Smooth muscle cell (in vitro differentiated cells): ENCODE results near the gene MYO1D. TPM values are rescaled to one million over a fixed set of nuclear protein-coding genes. Genes with fewer than 3 reads are reported as not detected.

Experiments
- DNase-seq: peaks from one replicate; lab custom pipeline; 2025; ENCODE audit not compliant: unreplicated experiment; lab: John Stamatoyannopoulos, UW
- H2AFZ ChIP-seq: fragments of 200-600 bp; sonication (generic); 2 replicates; pipeline ENCODE4 v1.6.0; 2016; ENCODE audit warnings: antibody characterized with exemption, low read depth, mild to moderate bottlenecking
- H3F3A ChIP-seq: fragments of 200-600 bp; sonication (generic); 2 replicates; pipeline ENCODE4 v1.6.0; 2017; ENCODE audit warnings: antibody characterized with exemption, low read depth
- H3K27ac ChIP-seq: fragments of 200-600 bp; sonication (generic); 2 replicates; pipeline ENCODE4 v1.5.1; 2016; ENCODE audit warnings: low read depth, mild to moderate bottlenecking
- H3K27me3 ChIP-seq: fragments of 200-600 bp; sonication (generic); 2 replicates; pipeline ENCODE4 v1.6.1; 2016; ENCODE audit warnings: low read depth, mild to moderate bottlenecking
- H3K36me3 ChIP-seq: fragments of 200-600 bp; sonication (generic); 2 replicates; pipeline ENCODE4 v1.5.1; 2016; ENCODE audit warnings: low read depth
- H3K4me1 ChIP-seq: fragments of 200-600 bp; sonication (generic); 2 replicates; pipeline ENCODE4 v1.5.1; 2016; ENCODE audit warnings: low read depth
- H3K4me2 ChIP-seq: fragments of 200-600 bp; sonication (generic); 2 replicates; pipeline ENCODE4 v1.6.0; 2016; ENCODE audit warnings: mild to moderate bottlenecking
- H3K4me3 ChIP-seq: fragments of 200-600 bp; sonication (generic); 2 replicates; pipeline ENCODE4 v1.5.1; 2016; ENCODE audit warnings: mild to moderate bottlenecking
- H3K79me2 ChIP-seq: fragments of 200-600 bp; sonication (generic); 2 replicates; pipeline ENCODE4 v1.6.0; 2016; ENCODE audit warnings: low read depth, mild to moderate bottlenecking
- H3K9ac ChIP-seq: fragments of 200-600 bp; sonication (generic); 2 replicates; pipeline ENCODE4 v1.6.0; 2016; ENCODE audit warnings: low read depth
- H3K9me3 ChIP-seq: fragments of 200-600 bp; sonication (generic); replicated peaks from 2 replicates; pipeline ENCODE4 v1.5.1; 2016; ENCODE audit warnings: low read depth
- H4K20me1 ChIP-seq: fragments of 200-600 bp; sonication (generic); 2 replicates; pipeline ENCODE4 v1.6.0; 2016; ENCODE audit warnings: low read depth
- WGBS: methylation state at CpG from one replicate; pipeline ENCODE4 v1.1.7; 2016; ENCODE audit warnings: low lambda C conversion rate; 5-methylcytosine and 5-hydroxymethylcytosine counted together
- polyA plus RNA-seq: library from polyadenylated mRNA; unstranded; fragments of >200 nt; fragmentation: Nextera tagmentation; extraction: Ambion mirVana; gene quantifications from 2 replicates; pipeline ENCODE4 v1.2.1, GENCODE V29; 2016
- total RNA-seq: library from RNA; depleted of rRNA; stranded (reverse); fragments of >200 nt; gene quantifications from 2 replicates; pipeline ENCODE4 v1.2.3, GENCODE V29; 2014
- TF ChIP-seq, protein P1 (sequence below): fragments of 200-600 bp; sonication (generic); IDR thresholded peaks from 2 replicates; pipeline ENCODE4 v1.5.1; 2017; ENCODE audit warnings: borderline replicate concordance, mild to moderate bottlenecking, antibody characterized with exemption; ENCODE audit not compliant: insufficient read depth, poor library complexity, severe bottlenecking

MYO1D gene
- total and polyA plus RNA-seq, 2 experiments from 2014 or later: 13.9 to 35.7 TPM

- WGBS: 90% methylated on average over 5 of the region's 5 CpGs
- Histone ChIP-seq H3K4me1 (no peaks in the 10 kb centered on the region), H3K4me2 (no peak overlapping the region), H3K36me3 (no peaks in the 10 kb centered on the region), H3K27ac (no peak overlapping the region), H3K79me2 (no peaks in the 10 kb centered on the region), H3K9ac (no peak overlapping the region), H3K4me3 (no peak overlapping the region), H3F3A (no peaks in the 10 kb centered on the region), H4K20me1 (no peaks in the 10 kb centered on the region), H2AFZ (no peak overlapping the region), H3K9me3 (no peaks in the 10 kb centered on the region), H3K27me3 (no peaks in the 10 kb centered on the region)
- no peak for DNase-seq
- TF ChIP-seq, protein P1, sequence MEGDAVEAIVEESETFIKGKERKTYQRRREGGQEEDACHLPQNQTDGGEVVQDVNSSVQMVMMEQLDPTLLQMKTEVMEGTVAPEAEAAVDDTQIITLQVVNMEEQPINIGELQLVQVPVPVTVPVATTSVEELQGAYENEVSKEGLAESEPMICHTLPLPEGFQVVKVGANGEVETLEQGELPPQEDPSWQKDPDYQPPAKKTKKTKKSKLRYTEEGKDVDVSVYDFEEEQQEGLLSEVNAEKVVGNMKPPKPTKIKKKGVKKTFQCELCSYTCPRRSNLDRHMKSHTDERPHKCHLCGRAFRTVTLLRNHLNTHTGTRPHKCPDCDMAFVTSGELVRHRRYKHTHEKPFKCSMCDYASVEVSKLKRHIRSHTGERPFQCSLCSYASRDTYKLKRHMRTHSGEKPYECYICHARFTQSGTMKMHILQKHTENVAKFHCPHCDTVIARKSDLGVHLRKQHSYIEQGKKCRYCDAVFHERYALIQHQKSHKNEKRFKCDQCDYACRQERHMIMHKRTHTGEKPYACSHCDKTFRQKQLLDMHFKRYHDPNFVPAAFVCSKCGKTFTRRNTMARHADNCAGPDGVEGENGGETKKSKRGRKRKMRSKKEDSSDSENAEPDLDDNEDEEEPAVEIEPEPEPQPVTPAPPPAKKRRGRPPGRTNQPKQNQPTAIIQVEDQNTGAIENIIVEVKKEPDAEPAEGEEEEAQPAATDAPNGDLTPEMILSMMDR: no peak
These were observed 240.2 kb downstream of the MYO1D start for GRCh38 chr17:32636598-32637218.

DNA sequence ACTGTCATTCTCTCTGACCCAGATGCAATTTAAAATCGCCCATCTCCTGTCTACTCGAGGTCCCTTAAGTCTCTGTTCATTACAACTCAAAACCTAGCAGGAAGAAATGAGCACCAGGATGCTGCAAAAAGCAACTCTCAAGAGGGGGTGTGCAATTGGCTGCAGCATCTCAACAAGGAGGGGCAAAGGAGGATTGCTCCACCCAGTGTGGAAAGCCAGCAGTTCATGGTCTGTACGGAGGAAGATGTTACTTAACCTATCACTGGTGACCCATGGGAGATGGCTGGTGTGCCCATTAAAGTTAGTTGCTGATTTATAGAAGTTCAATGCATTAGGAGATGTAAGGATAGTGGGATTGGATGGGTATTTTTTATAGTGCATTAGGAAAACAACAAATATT lies 242.8 kb downstream of the MYO1D start:
- H3K9me3 ChIP-seq: no peaks in the 10 kb centered on the region
- TF ChIP-seq, protein P1: no peak
- H3K79me2 ChIP-seq: no peaks in the 10 kb centered on the region
- no peak overlapping the region for H3K4me2 ChIP-seq
- no peak overlapping the region for H3K4me3 ChIP-seq
- no peak overlapping the region for H3K9ac ChIP-seq
- no peaks in the 10 kb centered on the region for H4K20me1 ChIP-seq
- H3K27ac ChIP-seq: no peak overlapping the region
- no peak for DNase-seq
- WGBS: 82% methylated on average over 3 of the region's 3 CpGs
- no peaks in the 10 kb centered on the region for H3K36me3 ChIP-seq
- H3K27me3 ChIP-seq: no peaks in the 10 kb centered on the region
- no peaks in the 10 kb centered on the region for H3F3A ChIP-seq
- H2AFZ ChIP-seq: no peak overlapping the region
- no peaks in the 10 kb centered on the region for H3K4me1 ChIP-seq

DNA sequence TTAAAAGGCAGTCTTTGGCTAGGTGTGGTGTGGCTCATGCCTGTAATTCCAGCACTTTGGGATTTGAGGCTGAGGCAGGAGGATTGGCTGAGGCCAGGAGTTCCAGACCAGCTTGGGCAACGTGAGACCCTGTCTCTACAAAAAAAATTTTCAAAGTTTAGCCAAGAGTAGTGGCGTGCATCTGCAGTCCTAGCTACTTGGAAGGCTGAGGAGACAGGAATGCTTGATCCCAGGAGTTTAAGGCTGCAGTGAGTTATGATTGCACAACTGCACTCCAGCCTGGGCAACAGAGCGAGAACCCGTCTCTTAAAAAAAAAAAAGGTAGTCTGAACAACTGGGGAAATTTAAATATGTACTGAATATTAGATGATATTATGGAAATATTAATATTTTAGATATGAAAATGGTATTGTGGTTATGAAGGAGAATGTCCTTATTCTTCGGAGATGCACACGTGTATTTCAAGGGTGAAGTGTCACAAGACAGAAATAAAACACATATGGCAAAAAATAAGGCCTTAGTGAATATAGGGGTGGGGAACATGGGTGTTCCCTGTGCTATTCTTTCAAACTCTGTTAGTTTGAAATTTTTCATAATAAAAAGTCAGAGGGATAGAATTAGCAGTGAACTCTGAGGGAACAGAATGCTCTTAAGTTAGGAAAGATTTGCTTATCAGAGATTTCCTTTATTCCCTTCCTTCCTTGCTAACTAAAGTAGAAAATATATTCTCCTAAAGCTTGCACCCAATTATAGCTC lies 245.4 kb downstream of the MYO1D start:
- no peak overlapping the region for H3K4me3 ChIP-seq
- H3K36me3 ChIP-seq: no peaks in the 10 kb centered on the region
- TF ChIP-seq, protein P1: no peak
- no peak overlapping the region for H3K4me2 ChIP-seq
- DNase-seq: no peak
- no peaks in the 10 kb centered on the region for H3K9me3 ChIP-seq
- H3K27ac ChIP-seq: no peak overlapping the region
- 89% methylated on average over 6 of the region's 6 CpGs for WGBS
- H3K27me3 ChIP-seq: no peaks in the 10 kb centered on the region
- H3K9ac ChIP-seq: no peak overlapping the region
- H4K20me1 ChIP-seq: no peaks in the 10 kb centered on the region
- peaks cover 6% of the 10 kb centered on the region for H3K4me1 ChIP-seq
- H3K79me2 ChIP-seq: no peaks in the 10 kb centered on the region
- no peaks in the 10 kb centered on the region for H3F3A ChIP-seq
- no peak overlapping the region for H2AFZ ChIP-seq
